ENCODE measurements around the gene FAM209B. TPM values are rescaled to one million over a fixed set of nuclear protein-coding genes. Genes with fewer than 3 reads are reported as not detected.
"Not testable (repeated sequence)": the region's sequence is repeated elsewhere in the genome, so short reads cannot be mapped to it uniquely, and the experiment has no call there.

FAM209B gene
- total RNA-seq, 1 experiment from 2014 or later, result not detected

- peak; percentile 9 for DNase-seq (ENCODE audit: low read depth)
Measured at GRCh38 chr20:56540415-56540814, 7.4 kb downstream of the FAM209B start.

DNA sequence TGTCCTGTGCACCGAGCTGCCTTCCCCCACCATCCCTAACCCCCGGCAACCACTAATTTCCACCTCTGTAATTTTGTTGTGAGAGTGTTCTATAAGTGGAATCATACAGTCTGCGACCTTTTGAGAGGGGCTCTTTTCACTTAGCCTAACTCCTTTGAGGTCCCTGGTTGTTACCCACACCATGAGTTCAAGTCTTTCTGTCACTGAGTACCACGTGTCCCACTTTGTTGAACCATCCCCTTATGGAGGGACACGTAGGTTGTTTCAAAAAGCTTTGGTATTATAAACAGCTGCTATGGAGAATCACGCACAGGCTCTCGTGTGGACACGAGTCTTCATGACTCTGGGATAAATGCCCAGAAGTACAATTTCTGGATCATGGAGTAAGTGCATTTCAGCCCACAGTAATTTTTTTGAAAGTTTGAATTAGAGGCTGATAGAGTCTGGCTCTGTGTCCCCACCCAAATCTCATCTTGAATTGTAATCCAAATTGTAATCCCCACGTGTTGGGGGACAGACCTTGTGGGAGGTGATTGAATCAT lies 9.5 kb downstream of the FAM209B start:
- no peak for DNase-seq (ENCODE audit: low read depth)

GRCh38 chr20:56551571-56551970 lies 18.5 kb downstream of the FAM209B start:
- no peak for DNase-seq (ENCODE audit: low read depth)

GRCh38 chr20:56552911-56553629 lies 20.0 kb downstream of the FAM209B start:
- DNase-seq (ENCODE audit: low read depth), result no peak

DNA sequence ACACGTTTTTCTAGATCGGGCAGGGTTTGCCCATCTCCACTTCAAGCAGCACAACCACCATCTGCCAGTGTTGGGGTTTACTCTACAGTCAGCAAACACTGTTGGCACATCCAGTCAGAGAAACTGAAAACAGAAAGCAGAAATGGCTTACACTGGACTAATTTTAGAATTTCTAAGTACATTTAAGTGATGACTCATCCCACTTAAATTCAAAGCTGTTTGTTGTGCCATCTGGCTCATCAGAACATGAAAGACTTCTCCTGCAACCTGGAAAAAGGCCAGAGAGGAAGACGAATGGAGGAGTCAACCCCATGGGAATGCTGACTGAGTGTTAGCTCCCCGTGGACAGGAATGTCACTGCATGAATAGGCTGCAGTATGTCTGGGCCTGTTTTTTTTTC lies 21.8 kb downstream of the FAM209B start:
- DNase-seq (ENCODE audit: low read depth), result peak; percentile 92

DNA sequence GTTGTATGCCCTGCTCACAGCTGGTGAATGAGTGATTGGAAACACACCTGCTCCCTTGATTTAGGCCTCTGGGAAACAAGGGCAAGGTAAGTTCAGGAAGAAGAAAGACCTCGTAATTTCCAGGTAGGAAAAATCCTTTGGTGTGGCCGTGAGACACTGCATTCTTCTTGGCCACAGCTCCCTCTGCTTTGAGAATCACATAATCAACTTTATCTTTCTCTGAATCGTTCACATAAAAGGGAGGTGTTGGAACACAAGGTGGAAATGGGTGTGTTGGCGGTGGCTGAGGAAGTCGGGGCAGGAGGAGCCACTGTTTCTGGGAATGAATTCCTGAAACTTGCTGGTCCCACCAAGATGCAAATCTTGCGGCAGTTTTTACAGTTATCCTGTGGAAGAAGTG lies 25.9 kb downstream of the FAM209B start:
- DNase-seq (ENCODE audit: low read depth), result no peak

DNA sequence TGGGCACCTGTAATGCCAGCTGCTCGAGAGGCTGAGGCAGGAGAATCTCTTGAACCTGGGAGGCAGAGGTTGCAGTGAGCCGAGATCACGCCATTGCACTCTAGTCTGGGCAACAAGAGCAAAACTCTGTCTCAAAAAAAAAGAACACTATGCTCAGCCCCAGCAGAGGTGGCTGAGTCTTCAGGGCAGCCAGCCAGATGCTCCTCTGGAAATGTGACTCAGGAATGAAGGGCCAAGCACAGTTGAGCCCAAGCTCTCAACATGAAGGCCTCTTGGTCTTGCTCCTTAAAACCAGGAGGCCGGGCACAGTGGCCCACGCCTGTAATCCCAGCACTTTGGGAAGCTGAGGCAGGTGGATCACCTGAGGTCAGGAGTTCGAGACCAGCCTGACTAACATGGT lies 31.5 kb downstream of the FAM209B start:
- not testable (repeated sequence) for DNase-seq (ENCODE audit: low read depth)

GRCh38 chr20:56565511-56565910 lies 32.5 kb downstream of the FAM209B start:
- no peak for DNase-seq (ENCODE audit: low read depth)

GRCh38 chr20:56566621-56567020 lies 33.6 kb downstream of the FAM209B start:
- no peak for DNase-seq (ENCODE audit: low read depth)

- no peak for DNase-seq (ENCODE audit: low read depth)
Measured at GRCh38 chr20:56570832-56571231, 37.8 kb downstream of the FAM209B start.

GRCh38 chr20:56572172-56572571 lies 39.1 kb downstream of the FAM209B start:
- no peak for DNase-seq (ENCODE audit: low read depth)

DNA sequence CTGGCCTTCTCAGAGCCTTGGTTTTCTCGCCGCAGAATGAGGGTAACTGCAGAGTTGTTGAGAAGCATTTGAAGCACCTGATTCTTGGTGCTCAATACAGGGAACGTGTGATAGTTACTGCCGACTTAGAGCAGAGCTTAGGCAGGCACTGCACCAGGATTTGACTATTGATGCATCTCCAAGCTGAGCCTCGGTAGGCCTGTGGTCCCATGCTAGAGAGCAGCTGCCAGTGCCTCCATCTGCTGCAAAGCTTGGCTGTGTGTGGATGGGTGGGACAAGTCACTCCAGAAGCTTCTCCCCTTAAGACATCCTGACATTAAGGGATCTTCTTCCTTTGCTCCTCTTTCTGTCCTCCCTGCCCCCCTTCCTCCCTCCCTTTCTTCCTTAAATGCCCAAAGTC lies 40.9 kb downstream of the FAM209B start:
- DNase-seq (ENCODE audit: low read depth), result no peak

DNA sequence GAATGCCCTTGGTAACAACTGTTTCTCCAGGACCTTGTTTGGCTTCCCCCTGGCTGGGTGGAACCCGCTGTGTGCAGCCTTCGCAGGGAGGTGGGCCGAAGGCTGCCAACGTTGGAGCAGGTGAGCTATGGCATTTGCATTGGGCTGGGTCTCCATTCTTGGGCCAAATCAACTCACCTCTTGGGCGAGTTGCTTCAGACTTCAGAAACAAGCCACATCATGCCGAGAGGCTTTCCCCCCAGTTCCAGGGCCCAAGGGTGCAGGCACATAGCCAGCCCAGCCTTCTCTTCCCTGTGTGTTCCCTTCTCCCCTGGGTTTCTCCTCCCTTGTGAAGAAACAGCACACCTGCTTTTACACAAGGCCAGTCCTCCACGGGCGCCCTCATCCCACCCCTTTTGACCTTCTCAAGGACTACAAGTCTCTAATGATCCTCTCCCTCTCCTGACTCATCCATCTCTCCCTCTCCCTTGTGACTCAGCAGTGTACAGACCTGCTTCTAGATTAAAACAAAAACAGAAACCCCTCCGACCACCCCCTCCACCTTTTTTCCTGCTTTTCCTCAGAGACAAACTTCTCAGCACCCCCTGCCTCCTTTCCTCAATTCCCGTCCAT lies 41.6 kb downstream of the FAM209B start:
- DNase-seq (ENCODE audit: low read depth), result peak; percentile 18

GRCh38 chr20:56575157-56575556 lies 42.1 kb downstream of the FAM209B start:
- DNase-seq (ENCODE audit: low read depth), result no peak

DNA sequence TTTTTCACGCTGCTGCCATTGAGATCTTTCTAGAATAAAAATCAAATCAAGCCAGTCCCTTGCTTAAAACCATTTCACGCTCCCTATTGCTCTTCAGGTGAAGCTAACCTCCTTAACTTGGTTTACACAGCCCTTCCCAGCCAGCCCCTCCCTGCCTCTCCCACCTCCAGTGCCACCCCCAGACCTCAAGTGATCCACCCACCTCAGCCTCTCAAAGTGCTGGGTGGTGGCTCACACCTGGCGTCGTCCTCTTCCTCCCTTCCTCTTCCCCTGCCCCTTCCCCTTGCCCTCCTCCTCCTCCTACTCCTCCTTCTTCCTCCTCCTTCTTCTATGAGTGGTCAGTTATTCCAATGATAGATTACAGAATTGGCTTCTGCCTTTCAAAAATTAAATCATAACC lies 42.9 kb downstream of the FAM209B start:
- DNase-seq (ENCODE audit: low read depth), result no peak

- DNase-seq (ENCODE audit: low read depth), result no peak
Measured at GRCh38 chr20:56579301-56579710, 46.3 kb downstream of the FAM209B start.

- DNase-seq (ENCODE audit: low read depth), result no peak
Measured at GRCh38 chr20:56580226-56580625, 47.2 kb downstream of the FAM209B start.

GRCh38 chr20:56581701-56582100 lies 48.7 kb downstream of the FAM209B start:
- DNase-seq (ENCODE audit: low read depth), result no peak

DNA sequence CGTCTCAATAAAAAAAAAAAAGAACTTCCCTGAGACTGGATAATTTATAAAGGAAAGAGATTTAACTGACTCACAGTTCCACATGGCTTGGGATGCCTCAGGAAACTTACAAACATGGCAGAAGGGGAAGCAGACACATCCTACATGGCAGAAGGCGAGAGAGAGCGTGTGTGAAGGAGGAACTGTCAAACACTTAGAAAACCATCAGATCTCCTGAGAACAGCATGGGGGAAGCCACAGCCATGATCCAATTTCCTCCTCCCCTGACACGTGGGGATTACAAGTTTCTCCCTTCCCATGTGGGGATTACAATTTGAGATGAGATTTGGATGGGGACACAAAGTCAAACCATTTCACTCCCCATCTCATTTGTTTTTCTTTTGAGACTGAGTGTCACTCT lies 49.5 kb downstream of the FAM209B start:
- peak; percentile 5 for DNase-seq (ENCODE audit: low read depth)

- DNase-seq (ENCODE audit: low read depth), result no peak
Measured at GRCh38 chr20:56584916-56585315, 51.9 kb downstream of the FAM209B start.
